ENCODE measurements around the gene GTF2IRD1. TPM values are rescaled to one million over a fixed set of nuclear protein-coding genes. Genes with fewer than 3 reads are reported as not detected.

Gene GTF2IRD1
- total RNA-seq, 1 experiment from 2014 or later: 34.3 TPM

DNA sequence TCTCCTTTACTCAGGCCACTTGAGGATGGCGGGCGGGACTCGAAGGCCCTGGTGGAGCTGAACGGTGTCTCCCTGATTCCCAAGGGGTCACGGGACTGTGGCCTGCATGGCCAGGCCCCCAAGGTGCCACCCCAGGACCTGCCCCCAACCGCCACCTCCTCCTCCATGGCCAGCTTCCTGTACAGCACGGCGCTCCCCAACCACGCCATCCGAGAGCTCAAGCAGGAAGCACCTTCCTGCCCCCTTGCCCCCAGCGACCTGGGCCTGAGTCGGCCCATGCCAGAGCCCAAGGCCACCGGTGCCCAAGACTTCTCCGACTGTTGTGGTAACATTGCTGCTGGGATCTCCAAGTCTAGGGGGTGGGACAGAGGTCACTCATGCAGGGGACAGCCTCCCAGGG is 65.7 kb downstream of the GTF2IRD1 start:
- Histone ChIP-seq H2BK5ac (ENCODE audit: insufficient read length, low read length) (no peak overlapping the region), H4K8ac (replicated peaks; ENCODE audit: insufficient read length, low read depth, low read length) (no peak overlapping the region), H3K4ac (ENCODE audit: low read depth, low read length) (no peak overlapping the region), H2BK20ac (ENCODE audit: low read depth, low read length, poor library complexity, severe bottlenecking) (no peak overlapping the region), H3K27me3 (ENCODE audit: insufficient read depth, low read length) (no peaks in the 10 kb centered on the region), H3K9ac (ENCODE audit: extremely low read depth, insufficient read length, low read length) (no peak overlapping the region), H2AFZ (ENCODE audit: low read length) (no peak overlapping the region), H3K79me2 (ENCODE audit: insufficient read depth, low read length) (no peaks in the 10 kb centered on the region), H3K79me1 (ENCODE audit: insufficient read depth, low read depth, low read length, poor library complexity, severe bottlenecking) (no peaks in the 10 kb centered on the region), H3K14ac (ENCODE audit: insufficient read depth, low read length) (no peak overlapping the region), H4K5ac (ENCODE audit: insufficient read length, low read depth, low read length) (no peak overlapping the region), H3K23ac (ENCODE audit: insufficient read length, low read depth, low read length) (no peak overlapping the region), H3K18ac (ENCODE audit: insufficient read length, low read depth, low read length) (no peak overlapping the region), H2BK120ac (ENCODE audit: low read depth, low read length, poor library complexity, severe bottlenecking) (no peak overlapping the region), H3K56ac (ENCODE audit: insufficient read length, low read depth, low read length) (no peak overlapping the region), H3K9me3 (ENCODE audit: control insufficient read depth, low read depth, low read length) (no peaks in the 10 kb centered on the region), H2BK12ac (ENCODE audit: insufficient read length, low read depth, low read length) (no peak overlapping the region), H4K20me1 (ENCODE audit: control insufficient read depth, insufficient read depth, insufficient read length) (no peaks in the 10 kb centered on the region), H3K4me2 (ENCODE audit: insufficient read depth, insufficient read length, low read length) (no peak overlapping the region), H4K91ac (ENCODE audit: insufficient read length, low read depth, low read length) (no peak overlapping the region), H2BK15ac (ENCODE audit: low read depth, low read length) (no peak overlapping the region), H3K4me1 (ENCODE audit: insufficient read depth, low read length) (no peaks in the 10 kb centered on the region), H3T11ph (ENCODE audit: low read length) (no peak overlapping the region), H3K23me2 (ENCODE audit: insufficient read length, low read depth, low read length, poor library complexity, severe bottlenecking) (no peaks in the 10 kb centered on the region), H2AK5ac (ENCODE audit: insufficient read length, low read length) (no peak overlapping the region), H3K27ac (ENCODE audit: insufficient read length, low read depth, low read length) (no peak overlapping the region)
- no peaks in the 10 kb centered on the region; a peak in 1 of 5 replicates for H3K9me3 Mint-ChIP-seq
- no peak overlapping the region for H3K4me3 Mint-ChIP-seq
- peaks cover 46 to 74% (median 71%) of the 10 kb centered on the region in 3 experiments for H3K36me3 Mint-ChIP-seq (ENCODE audit: insufficient read depth in 1 of 3, low read depth in 3 of 3)
- TF ChIP-seq, protein P1, sequence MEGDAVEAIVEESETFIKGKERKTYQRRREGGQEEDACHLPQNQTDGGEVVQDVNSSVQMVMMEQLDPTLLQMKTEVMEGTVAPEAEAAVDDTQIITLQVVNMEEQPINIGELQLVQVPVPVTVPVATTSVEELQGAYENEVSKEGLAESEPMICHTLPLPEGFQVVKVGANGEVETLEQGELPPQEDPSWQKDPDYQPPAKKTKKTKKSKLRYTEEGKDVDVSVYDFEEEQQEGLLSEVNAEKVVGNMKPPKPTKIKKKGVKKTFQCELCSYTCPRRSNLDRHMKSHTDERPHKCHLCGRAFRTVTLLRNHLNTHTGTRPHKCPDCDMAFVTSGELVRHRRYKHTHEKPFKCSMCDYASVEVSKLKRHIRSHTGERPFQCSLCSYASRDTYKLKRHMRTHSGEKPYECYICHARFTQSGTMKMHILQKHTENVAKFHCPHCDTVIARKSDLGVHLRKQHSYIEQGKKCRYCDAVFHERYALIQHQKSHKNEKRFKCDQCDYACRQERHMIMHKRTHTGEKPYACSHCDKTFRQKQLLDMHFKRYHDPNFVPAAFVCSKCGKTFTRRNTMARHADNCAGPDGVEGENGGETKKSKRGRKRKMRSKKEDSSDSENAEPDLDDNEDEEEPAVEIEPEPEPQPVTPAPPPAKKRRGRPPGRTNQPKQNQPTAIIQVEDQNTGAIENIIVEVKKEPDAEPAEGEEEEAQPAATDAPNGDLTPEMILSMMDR (conservative IDR thresholded peaks at IDR 0.05): no peak
- no peak overlapping the region; a peak in 1 of 7 replicates for H3K27ac Mint-ChIP-seq
- DNase-seq: no peak
- no peaks in the 10 kb centered on the region for H3K4me1 Mint-ChIP-seq
- no peaks in the 10 kb centered on the region for H3K27me3 Mint-ChIP-seq (ENCODE audit: low read depth)
- WGBS (ENCODE audit: extremely low coverage, insufficient read length, low lambda C conversion rate): no CpG with 5 or more reads among the region's 14 CpGs

Data from H9 (cell line).